ENCODE results near the gene FYTTD1. TPM values are rescaled to one million over a fixed set of nuclear protein-coding genes. Genes with fewer than 3 reads are reported as not detected.

Gene FYTTD1
- total RNA-seq, 1 donor from 2014 or later, result 17.1 TPM

DNA sequence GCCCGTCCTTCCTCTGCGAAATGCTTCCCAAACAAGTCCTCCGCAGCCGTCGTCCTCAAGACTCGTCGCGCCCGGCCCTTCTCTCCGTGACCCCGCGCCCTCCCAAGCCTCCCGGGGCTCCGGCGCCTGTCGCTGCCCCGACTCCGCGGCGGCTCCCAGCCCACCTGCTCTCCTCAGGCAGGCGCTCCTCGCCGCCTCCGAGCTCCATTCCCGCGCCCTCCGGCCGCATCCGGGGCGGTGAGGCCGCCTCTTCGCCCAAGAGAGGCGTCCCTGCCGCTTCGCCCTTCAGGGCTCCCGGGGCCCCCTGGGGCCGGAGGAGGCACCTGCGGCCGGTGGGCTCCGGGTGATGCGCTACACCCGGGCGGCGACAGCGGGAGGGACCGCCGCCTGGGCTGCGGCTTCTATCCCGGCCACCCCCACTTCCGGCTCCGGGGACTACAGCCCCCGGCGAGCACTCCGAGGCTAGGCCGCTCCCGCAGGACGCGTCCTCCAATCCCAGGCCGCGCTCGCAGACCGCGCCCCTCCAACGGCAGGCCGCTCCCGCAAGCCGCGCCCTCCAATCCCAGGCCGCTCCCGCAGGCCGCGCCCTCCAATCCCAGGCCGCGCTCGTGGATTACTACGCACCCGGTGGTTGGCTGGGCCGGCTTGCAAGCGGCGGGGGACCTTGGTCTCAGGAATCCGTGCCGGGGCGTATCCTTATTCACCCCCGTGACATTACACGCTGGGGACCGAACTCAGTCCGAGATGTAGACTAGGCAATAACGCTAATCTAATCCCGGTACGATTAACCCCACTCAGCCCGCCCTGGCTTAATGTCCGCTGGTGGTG lies 13.0 kb upstream of the FYTTD1 start, which contains the start of gene RUBCN:
RUBCN (minus strand) TSS at position 414 of the 828 bp plus-strand sequence; CDS start at position 229, 185 bp downstream.
- peak; percentile 97 for ATAC-seq
- peak; percentile 97 for DNase-seq (ENCODE audit: low spot score)

DNA sequence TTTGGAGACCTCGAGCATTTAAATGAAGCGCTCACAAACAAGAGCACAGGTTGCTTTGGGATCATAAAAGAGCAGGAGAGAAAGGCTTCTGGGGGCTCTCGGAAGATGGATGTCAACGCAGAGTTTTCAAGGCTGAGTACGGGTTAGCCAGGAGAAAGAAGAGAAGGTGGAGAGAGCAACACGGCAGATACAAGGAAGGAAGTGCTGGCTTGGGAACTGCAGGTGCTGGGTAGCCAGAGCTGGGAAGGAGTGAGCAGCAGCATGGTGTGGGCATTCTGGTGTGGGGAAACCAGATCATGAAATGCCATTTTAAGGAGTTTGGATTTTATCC lies 12.4 kb upstream of the FYTTD1 start:
- DNase-seq (ENCODE audit: low spot score), result no peak
- ATAC-seq, result peak; percentile 14

DNA sequence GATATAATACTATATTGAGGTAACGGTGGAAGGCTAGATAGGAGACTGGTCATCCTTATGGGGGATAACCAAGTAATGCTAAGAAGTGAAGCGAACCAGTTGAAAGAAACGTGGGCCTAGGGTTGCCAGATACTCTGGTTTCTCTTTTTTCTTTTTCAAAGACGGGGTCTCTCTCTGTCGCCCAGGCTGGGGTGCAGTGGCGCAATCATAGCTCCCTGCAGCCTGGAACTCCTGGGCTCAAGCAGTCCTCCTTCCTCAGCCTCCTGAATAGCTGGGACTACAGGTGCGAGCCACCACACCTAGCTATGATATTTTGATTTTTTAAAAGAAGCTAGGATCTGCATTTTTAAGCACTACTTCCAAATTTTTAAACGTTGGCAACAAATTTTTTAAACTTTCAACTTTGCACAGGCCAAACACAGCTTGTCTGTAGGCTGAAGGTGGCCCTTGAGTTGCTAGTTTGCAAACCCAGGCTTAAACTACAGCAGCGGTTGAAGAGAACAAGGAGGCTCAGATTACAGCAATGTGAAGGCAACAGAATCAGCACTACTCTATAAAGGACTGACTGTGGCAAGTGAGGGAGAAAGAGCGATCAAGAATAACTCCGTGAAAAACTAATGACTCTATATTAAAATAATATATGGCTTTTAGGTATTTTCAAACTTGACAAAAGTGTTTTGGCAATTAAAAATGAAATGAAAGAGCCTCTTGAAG lies 11.8 kb upstream of the FYTTD1 start:
- DNase-seq (ENCODE audit: low spot score), result no peak

DNA sequence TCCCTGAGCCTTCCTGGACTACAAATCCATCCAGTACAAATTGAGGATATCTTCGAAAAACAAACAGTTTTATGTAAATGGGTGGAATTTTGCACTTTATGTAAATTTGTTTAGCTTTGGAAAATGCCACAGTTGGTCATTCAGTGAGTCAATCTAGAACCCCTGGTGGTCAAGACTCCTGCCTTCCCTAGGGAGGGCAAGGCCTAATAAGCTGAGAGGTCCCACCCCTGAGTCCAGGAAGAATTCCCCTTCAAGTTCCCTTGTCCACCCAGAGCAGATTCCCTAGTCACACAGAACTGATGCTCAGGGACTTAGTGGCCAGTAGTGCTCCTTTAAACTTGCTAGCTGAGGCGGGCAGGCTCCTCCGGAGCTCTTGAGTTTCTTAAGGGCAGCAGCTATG lies 6.9 kb upstream of the FYTTD1 start:
- ATAC-seq, result no peak
- DNase-seq (ENCODE audit: low spot score), result no peak

More for the DNA sequence above, 11.8 kb upstream of the FYTTD1 start:
- ATAC-seq, result no peak

DNA sequence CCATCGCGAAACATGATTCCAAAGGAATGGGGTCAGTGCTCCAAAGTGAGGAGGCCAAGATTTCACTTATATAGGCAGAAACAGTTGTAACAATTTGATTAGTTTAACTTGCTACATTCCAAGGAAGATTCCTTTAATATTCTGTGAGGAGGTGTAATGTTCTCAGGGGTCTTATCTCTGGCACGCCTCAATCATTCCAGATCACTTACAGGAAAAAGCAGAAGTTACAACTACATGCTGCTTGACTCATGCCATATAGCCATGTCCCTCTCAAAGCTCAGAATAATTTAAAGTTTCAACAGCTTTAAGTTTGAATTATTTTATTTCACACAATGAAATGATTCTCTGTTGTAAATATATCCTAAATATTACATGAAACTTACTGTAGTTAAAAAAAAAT lies 3.5 kb upstream of the FYTTD1 start:
- DNase-seq (ENCODE audit: low spot score) (no peak), ATAC-seq (no peak)

DNA sequence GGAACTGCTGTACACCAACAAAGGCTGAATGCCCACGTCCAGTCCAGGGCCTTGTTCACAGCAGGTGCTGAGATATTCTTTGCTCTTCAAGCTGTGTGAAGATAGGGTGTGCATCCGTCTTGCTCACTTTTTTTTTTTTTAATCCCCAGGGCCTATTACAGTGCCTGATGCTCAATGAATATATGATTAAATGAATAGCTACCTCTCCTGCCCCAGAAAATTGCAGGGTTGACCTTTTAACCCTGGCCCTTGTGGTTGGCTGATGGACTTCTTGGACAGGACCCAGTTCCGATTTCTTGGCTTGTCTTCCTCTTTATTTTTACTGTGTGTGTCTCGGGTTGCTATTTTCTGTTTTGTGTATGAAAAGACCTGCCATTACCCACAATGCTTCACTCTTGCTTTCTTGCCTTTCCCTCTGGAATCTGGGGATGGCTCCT lies 2.9 kb upstream of the FYTTD1 start:
- ATAC-seq (no peak), DNase-seq (ENCODE audit: low spot score) (no peak)

DNA sequence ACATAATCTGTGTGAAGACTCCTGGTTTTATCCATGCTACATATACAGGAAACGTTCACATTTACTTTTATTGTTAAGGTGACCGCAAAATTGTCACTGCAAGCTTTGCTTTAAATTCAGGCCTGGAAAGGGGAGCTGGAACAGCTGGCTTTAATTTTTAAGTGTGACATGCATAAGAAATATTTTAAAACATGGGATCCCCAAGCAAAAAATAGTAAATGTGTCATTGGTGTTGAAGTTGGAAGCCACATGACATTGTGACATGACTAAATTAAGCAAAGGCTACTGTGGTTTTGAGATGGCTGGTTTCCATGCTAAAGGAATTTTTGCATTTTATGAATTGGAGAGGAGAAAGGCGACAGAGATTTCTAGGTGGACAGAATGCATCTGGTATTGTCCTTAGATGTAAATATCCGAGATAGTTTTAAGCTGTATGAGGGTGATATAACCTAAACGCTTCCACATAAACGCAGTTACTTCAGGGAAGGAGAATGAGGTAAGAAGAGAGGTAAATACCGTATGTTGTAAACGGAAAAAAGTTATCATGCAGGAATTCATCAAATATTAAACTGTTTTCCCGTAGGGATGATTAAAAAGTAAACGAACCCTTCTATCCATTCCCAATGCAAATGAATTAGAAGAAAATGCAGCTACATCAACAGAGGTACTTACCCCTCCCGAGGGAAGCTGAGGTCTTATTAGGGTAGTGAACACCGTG lies 927 bp upstream of the FYTTD1 start:
- no peak for ATAC-seq
- no peak for DNase-seq (ENCODE audit: low spot score)

DNA sequence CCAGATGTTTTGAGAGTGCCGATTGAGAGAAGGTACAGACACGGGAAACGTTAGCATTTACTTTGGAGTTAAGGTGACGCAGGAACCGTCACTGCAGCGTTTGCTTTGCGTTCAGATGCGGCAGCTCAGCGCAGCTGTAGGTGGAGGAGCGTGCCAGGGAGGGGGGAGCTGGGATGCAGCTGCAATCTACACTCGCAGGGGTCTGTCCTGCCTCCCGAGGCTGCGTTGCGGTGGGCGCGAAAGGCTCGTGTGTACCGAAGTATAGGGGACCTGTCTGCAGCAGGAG lies 425 bp upstream of the FYTTD1 start:
- peak; percentile 31 for ATAC-seq
- no peak for DNase-seq (ENCODE audit: low spot score)

DNA sequence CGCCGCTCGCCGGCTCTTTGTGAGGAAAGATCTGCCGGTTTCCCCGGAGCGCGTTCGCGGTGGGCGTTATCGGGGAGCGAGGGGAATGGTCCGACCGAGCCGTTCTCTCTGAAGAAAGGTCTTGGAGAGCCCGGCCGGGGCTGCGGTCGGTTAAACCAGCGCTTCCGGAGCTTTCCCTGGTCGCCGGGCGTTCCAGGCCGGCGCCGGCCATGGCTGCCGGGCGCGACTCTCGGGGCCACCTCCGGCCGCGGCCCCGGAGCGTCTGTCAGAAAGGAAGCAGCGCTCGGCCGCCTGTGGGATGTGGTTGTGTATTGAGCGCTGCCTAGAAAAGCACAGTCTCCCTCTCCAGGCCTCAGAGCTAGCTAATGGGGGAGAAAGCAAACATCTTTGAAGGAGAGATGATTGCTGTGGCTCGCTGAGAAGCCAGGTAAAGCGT lies 731 bp downstream of the FYTTD1 start:
- ATAC-seq (peak; percentile 60), DNase-seq (ENCODE audit: low spot score) (peak; percentile 61)

DNA sequence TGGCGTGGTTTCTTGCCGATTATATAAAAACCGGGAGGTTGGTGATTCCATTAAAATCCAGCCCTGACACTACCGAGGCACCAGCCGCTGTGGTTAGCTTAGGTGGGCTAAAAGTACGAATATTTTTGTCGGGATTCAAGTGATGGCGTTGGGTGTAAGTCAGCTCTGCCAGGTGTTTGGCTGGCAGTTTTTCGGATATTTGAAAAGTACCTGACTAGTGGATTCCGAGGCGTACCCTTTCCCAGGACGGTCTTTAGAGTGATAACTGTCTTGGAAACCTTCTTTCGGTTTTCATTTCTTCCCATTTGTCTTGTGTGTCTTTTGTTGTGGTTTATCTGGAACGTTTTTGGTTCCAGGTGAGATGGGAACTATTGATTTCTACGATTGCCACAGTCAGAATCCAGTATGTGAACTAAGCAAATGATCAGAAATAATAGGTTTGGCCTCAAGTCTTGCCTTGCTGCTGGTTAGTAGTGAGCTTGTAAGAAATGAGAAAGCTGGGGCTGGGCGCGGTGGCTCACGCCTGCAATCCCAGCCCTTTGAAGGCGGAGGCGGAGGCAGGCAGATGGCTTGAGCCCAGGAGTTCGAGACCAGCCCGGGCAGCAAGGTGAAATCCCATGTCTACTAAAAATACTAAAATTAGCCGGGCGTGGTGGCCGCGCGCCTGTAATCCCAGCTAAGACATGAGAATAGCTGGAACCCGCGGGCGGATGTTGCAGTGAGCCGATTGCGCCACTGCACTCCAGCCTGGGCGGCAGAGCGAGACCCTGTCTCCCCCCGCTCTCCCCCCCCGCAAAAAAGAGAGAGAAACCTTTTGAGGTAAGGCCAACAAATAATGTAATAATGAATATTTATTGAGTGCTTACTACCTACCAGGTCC lies 1.4 kb downstream of the FYTTD1 start:
- no peak for ATAC-seq

DNA sequence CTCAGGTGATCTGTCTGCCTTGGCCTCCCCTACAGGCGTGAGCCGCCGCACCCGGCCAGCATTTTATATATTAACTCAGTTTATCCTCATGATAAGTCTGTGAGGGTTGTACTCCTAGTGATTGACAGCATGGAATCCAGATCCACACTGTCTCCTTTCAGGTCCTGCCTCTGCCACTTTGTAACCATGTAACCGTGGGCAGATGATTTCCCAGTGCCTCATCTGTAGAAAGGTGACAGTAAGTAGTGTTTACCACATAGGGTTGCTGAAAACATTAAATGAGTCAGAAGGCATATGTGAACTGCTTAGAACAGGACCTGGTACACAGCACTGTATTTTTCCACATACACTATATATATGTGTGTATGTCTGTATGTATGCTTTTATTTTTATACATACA lies 2.4 kb downstream of the FYTTD1 start:
- ATAC-seq (no peak), DNase-seq (ENCODE audit: low spot score) (no peak)

More for the DNA sequence above, 1.4 kb downstream of the FYTTD1 start:
- peak; percentile 54 for DNase-seq (ENCODE audit: low spot score)

DNA sequence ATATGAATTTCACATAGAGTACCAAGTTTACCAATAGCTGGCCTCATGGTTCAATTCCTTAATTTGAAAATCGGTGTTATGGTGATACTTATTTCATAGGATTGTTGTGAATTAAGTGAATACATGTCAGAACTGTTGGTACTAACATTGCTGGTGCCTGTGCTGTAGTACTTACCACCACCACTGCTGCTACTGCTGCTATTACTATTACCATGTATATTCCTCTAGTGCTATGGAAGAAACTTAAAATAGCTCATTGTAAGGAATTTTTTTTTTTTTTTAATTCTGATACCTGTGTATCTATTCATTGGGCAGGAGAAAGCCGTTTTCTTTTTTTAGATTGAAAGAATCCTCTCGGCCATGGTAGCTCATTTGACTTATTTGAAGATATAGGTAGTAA lies 3.6 kb downstream of the FYTTD1 start:
- DNase-seq (ENCODE audit: low spot score) (no peak), ATAC-seq (no peak)

DNA sequence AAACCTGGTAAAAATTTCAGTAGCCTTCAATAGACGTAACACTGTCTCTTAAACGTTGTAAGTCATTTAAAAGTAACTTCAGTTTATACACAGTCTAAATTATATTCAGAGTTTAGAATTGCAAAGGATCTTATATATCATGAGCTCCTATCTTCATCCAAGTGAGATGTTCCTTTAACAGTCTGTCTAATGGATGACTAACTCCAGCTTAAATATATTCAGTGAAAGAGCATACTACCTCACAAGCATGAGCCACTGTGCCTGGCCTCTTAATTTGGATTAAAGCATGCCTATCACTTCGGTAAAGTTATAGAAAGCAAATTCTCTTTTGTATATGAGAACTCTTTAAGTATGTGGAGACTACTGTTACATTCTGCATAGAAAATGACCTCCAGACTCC lies 7.0 kb downstream of the FYTTD1 start:
- DNase-seq (ENCODE audit: low spot score) (no peak), ATAC-seq (no peak)

DNA sequence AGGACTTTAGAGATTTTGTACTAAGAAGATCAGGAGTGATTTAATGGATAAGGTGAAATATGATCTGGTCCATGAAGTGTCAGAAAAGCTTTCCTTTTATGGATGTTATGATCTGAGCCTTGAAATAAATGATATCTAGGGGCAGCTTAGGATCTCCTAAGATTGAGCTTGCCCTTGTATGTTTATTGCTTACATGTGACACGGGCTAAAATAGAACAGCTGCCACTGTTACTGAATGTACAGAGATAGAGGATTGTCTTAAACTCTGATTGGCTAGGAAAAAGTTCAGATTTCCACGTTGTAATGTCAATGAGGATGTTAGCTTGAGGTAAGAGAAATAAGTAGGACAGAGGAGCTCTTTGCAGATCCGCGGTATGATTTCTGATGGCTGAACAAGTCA lies 8.8 kb downstream of the FYTTD1 start:
- ATAC-seq (no peak), DNase-seq (ENCODE audit: low spot score) (no peak)

DNA sequence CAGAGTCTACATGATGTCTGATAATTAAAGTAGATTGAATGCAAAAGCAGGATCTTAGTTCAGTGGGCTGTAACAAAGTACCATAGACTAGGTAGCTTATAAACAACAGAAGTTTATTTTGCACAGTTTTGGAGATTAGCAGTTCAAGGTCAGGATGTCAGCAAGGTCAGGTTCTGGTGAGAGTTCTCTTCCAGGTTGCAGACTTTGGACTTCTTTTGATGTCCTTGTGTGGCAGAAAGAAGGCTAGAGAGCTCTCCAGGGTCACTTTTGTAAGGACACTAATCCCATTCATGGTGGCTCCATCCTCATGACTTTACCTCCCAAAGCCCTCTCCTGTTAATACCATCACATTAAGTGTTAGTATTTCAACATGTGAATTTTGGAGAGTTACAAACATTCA lies 12.1 kb downstream of the FYTTD1 start:
- DNase-seq (ENCODE audit: low spot score) (no peak), ATAC-seq (no peak)

DNA sequence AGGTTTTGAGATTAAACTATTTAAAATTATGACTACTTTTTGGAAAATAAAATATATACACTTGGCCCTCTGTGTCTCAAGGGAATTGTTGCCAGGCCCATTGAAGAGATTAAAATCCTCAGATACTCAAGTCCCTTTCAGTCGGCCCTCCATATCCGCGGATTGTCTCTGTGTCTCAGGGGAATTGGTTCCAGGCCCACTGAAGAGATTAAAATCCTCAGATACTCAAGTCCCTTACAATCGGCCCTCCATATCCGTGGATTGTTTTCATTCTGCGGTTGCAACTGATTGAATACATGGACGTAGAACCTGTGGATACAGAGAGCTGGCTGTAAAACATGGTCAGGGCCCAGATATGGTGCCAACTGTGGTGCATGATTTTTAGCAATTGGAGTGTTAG lies 25.6 kb downstream of the FYTTD1 start:
- no peak for DNase-seq (ENCODE audit: low spot score)
- no peak for ATAC-seq

DNA sequence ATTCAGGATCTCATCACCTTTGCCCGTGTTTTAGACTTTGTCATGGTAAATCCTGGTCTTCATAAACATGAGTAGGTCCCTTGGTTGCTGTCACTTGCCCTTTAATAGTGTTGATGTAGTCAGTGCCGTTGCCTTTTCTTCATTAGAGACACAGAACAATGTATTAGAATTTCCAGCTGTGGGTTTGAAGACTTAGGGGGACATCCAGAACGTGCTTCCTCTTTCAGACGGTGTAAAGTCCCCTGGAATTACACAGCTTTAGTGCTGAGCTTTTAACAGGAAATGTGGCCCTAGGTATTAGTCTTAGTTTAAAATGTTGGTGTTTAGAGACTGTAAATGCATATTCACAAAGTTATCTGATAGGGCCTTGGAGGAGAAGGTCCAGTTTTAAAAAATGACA lies 32.5 kb downstream of the FYTTD1 start:
- ATAC-seq, result no peak
- no peak for DNase-seq (ENCODE audit: low spot score)

DNA sequence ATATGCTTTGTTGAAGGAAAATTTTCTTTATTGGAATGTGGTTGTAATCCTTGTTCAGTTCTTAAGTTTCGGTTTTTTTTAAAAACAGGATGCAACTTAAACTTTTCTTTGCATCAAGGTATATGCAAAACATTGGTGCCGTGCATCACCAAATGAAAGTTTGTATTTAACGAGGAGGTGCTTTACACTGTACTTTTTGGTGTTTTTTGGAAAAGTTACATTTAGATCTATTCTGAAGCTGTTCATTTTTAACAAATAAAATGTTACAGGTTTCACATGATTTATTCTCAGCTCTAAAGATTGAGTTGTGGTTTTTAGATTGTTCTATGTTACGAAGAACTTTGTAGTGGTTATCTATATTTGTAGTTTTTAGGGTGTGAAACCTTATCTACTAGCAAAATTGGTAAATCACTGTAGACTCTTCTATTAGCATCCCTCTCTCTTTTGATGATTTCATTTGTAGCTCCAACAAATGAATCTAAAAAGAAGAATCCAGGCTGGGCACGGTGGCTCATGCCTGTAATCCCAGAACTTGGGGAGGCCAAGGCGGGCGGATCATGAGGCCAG lies 34.4 kb downstream of the FYTTD1 start:
- DNase-seq (ENCODE audit: low spot score) (no peak), ATAC-seq (no peak)

DNA sequence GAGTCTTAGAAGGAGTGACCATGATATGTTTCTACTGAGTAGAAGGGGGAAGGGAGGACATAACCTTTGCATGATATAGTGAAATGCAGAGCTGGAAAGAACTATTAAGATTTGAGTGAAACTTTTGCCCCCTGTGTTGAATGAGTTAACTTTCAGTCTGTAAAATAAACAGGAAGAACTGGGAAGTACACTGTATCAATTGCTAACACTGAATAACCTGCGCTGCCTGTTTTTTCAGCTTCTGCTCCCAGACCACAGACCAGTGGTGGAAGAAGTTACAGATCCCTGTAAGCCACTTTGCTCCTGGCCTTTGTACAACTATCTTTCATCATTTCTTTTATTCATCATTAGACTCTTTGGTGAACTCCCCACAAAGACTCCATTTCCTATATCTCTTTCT lies 37.7 kb downstream of the FYTTD1 start:
- DNase-seq (ENCODE audit: low spot score), result no peak
- ATAC-seq, result no peak

DNA sequence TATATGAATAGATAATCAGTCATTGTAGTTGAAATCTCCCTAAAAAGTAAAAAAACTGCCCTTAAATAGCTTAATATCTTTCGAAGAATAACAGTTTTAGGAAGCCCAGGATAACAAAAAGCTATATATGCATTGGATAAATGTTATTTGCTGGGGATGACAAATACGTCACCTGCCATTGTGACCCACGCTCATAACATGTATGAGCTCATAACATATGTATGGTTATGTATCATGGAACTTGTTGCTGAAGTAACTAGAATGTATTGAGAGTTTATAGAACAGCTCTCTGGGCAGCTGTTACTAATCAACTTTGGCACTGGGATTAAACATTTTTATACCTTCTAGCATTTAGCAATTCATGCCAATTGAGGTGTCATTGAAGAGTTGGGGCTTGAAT lies 39.6 kb downstream of the FYTTD1 start:
- ATAC-seq, result no peak

DNA sequence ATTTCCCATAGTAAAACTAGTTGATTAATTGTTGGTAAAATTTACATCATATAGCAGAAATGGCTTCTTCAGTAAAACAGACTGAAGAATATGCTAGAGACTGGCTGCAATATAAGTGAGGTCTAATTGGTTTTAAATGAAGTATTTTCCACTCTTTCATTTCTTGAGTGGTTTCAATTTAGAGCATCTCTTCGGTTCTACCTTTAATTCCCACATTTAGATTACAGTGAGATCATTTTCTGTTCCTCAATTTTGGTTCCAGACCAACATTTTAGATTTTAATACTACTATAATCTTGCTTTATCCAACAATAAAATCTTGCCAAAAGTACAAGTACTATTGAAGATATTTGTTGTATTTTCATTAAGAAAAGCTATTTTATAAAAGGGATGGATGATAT lies 40.4 kb downstream of the FYTTD1 start:
- no peak for DNase-seq (ENCODE audit: low spot score)
- no peak for ATAC-seq

More for the DNA sequence above, 39.6 kb downstream of the FYTTD1 start:
- DNase-seq (ENCODE audit: low spot score), result no peak
